Neutrophil (primary cell): Measurements from ENCODE around the gene ETFB.

Experiments used
- H3K27ac ChIP-seq: fragments of 200-600 bp; sonication (generic); 2 replicates; pipeline ENCODE4 v1.5.1; 2016; ENCODE audit warnings: mild to moderate bottlenecking, moderate library complexity
- H3K27me3 ChIP-seq: fragments of 200-600 bp; sonication (generic); 2 replicates; pipeline ENCODE4 v1.6.0; 2016; ENCODE audit warnings: mild to moderate bottlenecking
- H3K36me3 ChIP-seq: fragments of 200-600 bp; sonication (generic); 2 replicates; pipeline ENCODE4 v1.5.1; 2017
- H3K4me1 ChIP-seq, 2 experiments: fragments of 200-600 bp in 1 of 2; sonication (generic) in 1 of 2; 1 replicate in 1 of 2; 2 replicates in 1 of 2; pipeline versions ENCODE4 v1.5.1 to v1.6.1; 2013 to 2016; ENCODE audit warnings: low read depth in 1 of 2, low read length in 1 of 2, mild to moderate bottlenecking in 1 of 2, moderate library complexity in 1 of 2; ENCODE audit not compliant: control insufficient read depth in 1 of 2, insufficient read depth in 1 of 2
- H3K4me3 ChIP-seq, 2 experiments: fragments of 200-600 bp in 1 of 2; sonication (generic) in 1 of 2; 1 replicate in 1 of 2; 2 replicates in 1 of 2; pipeline ENCODE4 v1.5.1; 2013 to 2016; ENCODE audit warnings: low read depth in 1 of 2, low read length in 1 of 2, mild to moderate bottlenecking in 1 of 2, moderate library complexity in 1 of 2
- H3K9me3 ChIP-seq: fragments of 200-600 bp; sonication (generic); 2 replicates; pipeline ENCODE4 v1.5.1; 2016
- TF ChIP-seq, protein P1 (sequence below): fragments of 200-600 bp; sonication (generic); IDR thresholded peaks from 2 replicates; pipeline ENCODE4 v1.5.1; 2016; ENCODE audit warnings: antibody characterized with exemption

Gene ETFB

GRCh38 chr19:51338563-51339312 is 27.4 kb downstream of the ETFB start:
- TF ChIP-seq, protein P1, sequence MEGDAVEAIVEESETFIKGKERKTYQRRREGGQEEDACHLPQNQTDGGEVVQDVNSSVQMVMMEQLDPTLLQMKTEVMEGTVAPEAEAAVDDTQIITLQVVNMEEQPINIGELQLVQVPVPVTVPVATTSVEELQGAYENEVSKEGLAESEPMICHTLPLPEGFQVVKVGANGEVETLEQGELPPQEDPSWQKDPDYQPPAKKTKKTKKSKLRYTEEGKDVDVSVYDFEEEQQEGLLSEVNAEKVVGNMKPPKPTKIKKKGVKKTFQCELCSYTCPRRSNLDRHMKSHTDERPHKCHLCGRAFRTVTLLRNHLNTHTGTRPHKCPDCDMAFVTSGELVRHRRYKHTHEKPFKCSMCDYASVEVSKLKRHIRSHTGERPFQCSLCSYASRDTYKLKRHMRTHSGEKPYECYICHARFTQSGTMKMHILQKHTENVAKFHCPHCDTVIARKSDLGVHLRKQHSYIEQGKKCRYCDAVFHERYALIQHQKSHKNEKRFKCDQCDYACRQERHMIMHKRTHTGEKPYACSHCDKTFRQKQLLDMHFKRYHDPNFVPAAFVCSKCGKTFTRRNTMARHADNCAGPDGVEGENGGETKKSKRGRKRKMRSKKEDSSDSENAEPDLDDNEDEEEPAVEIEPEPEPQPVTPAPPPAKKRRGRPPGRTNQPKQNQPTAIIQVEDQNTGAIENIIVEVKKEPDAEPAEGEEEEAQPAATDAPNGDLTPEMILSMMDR: peak; percentile 79
- no peaks in the 10 kb centered on the region for H3K9me3 ChIP-seq
- H3K4me1 ChIP-seq: peaks cover 18 to 23% of the 10 kb centered on the region in 2 experiments
- H3K36me3 ChIP-seq: no peaks in the 10 kb centered on the region
- H3K4me3 ChIP-seq: peak overlapping the region; percentile 69 to 73
- peaks cover 36% of the 10 kb centered on the region for H3K27me3 ChIP-seq
- peak overlapping the region; percentile 72 for H3K27ac ChIP-seq

DNA sequence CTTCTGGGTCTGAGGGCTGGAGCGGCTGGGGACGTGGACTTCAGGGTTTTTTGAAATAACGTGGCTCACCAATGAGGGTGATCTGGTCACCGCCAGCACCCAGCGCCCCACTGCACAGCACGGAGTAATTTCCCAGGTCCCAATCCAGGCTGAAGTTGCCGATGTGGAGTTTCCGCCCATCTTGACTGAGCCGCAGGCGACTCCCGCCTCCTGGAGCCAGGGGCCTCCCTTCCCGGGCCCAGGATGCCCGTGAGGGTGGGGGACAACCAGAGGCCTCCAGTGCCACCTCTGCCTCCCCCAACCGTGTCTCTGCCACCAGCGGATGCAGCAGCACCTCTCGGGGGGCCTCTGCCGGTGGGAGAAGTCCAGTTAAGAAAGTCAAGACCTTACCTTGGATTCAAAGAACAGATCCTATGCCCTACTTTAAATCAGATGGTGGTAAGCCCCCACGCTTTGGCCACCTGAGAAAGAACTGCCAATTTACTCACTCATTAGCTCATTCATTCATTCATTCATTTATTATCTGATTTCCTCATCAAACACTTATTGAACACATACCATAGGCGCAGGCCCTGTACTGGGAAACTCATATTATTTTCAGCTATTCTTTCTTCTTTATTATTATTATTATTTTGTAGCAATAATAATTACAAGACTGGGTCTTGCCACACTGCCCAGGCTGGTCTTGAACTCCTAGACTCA is 28.2 kb downstream of the ETFB start:
- H3K36me3 ChIP-seq: no peaks in the 10 kb centered on the region
- no peaks in the 10 kb centered on the region for H3K9me3 ChIP-seq
- TF ChIP-seq, protein P1: no peak
- peaks cover 36% of the 10 kb centered on the region for H3K27me3 ChIP-seq
- no peak overlapping the region for H3K27ac ChIP-seq
- H3K4me1 ChIP-seq: peaks cover 18 to 23% of the 10 kb centered on the region in 2 experiments
- no peak overlapping the region for H3K4me3 ChIP-seq

DNA sequence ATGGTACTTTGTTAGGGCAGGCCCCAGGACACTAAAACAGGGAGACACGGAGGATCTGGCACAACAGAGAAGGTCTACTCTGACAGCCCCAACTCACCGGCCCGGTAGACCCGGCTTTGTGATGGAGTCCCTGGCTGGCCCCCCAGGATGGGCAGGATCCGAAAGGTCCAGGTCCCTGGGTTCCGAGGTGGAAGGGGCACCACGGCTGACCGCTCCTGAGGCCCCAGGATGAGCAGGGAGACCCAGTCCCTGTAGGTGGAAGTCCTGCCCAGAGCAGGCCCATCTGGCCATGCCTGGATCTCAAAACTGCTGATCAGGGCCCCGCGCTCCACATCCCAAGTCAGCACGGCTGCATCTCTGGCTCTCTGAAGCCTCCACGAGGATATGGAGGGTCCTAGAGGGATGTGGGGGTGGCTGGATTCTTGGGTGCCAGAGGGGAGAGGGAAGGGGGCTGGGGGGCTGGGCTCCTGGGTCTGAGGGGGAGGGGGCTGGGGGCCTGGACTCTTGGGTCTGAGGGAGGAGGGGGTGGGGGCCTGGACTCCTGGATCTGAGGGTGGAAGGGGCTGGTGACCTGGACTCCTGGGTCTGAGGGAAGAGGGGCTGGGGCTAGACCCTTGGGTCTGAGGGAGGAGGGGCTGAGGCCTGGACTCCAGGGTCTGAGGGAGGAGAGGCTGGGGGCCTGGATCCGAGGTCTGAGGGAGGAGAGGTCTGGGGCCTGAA is 28.9 kb downstream of the ETFB start:
- peaks cover 31% of the 10 kb centered on the region for H3K27me3 ChIP-seq
- no peaks in the 10 kb centered on the region for H3K36me3 ChIP-seq
- no peak overlapping the region for H3K27ac ChIP-seq
- TF ChIP-seq, protein P1: no peak
- no peaks in the 10 kb centered on the region for H3K9me3 ChIP-seq
- no peak overlapping the region for H3K4me3 ChIP-seq
- H3K4me1 ChIP-seq: peaks cover 18 to 23% of the 10 kb centered on the region in 2 experiments

GRCh38 chr19:51333836-51334460 is 32.2 kb downstream of the ETFB start:
- Histone ChIP-seq H3K9me3 (no peaks in the 10 kb centered on the region), H3K27me3 (peaks cover 16% of the 10 kb centered on the region), H3K4me3 (no peak overlapping the region), H3K27ac (no peak overlapping the region), H3K4me1 (peaks cover 6 to 8% of the 10 kb centered on the region in 2 experiments), H3K36me3 (no peaks in the 10 kb centered on the region)
- TF ChIP-seq, protein P1: no peak

DNA sequence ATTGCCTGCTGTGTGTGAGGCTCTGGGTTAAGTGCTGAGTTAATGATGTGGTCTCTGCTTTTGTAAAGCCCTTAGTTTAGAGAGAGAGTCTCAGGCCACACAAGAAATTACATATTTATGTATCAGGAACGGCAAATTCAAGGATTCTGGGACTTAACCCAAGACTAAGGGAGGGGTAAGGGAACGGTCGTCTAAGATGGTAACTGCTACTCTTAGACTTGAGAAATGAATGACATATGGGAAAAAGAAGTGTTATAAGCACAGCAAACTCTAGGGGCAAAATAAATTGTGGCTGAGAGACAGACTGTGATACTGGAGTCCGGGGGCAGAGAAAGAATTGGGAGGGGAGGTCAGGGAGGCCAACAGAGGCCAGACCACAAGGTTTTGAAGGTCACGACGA is 34.5 kb downstream of the ETFB start:
- TF ChIP-seq, protein P1: no peak
- Histone ChIP-seq H3K36me3 (no peaks in the 10 kb centered on the region), H3K4me1 (peaks cover 0 to 8% of the 10 kb centered on the region in 2 experiments), H3K9me3 (no peaks in the 10 kb centered on the region), H3K27me3 (peaks cover 38% of the 10 kb centered on the region), H3K27ac (no peak overlapping the region), H3K4me3 (no peak overlapping the region)
